Liver (tissue), 9 donors: Measurements from ENCODE around the gene NLGN4X. TPM values are rescaled to one million over a fixed set of nuclear protein-coding genes. Genes with fewer than 3 reads are reported as not detected.

Experiments
- DNase-seq: peaks from one replicate; pipeline ENCODE4 v3.0.0-alpha.2; 2017; ENCODE audit warnings: low spot score
- H3K27ac ChIP-seq, 2 donors: one replicate each; pipeline ENCODE4 v1.7.0; 2013; ENCODE audit warnings: inconsistent platforms in 2 of 2, low read length in 2 of 2, control low read depth in 1 of 2, low read depth in 1 of 2, mild to moderate bottlenecking in 1 of 2
- H3K27me3 ChIP-seq, 4 donors: one replicate each; pipeline versions ENCODE4 v1.6.1 to v1.7.0; 2013; ENCODE audit warnings: low read length in 3 of 4, inconsistent platforms in 1 of 4, mild to moderate bottlenecking in 1 of 4, moderate library complexity in 1 of 4; ENCODE audit not compliant: control insufficient read depth in 4 of 4, insufficient read depth in 4 of 4
- H3K36me3 ChIP-seq, 4 donors: one replicate each; pipeline versions ENCODE4 v1.6.1 to v1.7.0; 2013; ENCODE audit warnings: low read length in 3 of 4, mild to moderate bottlenecking in 3 of 4, low read depth in 1 of 4, moderate library complexity in 1 of 4; ENCODE audit not compliant: control insufficient read depth in 4 of 4, insufficient read depth in 3 of 4
- H3K4me1 ChIP-seq, 4 donors: one replicate each; pipeline versions ENCODE4 v1.6.1 to v1.7.0; 2013; ENCODE audit warnings: low read length in 3 of 4, mild to moderate bottlenecking in 3 of 4, moderate library complexity in 1 of 4; ENCODE audit not compliant: control insufficient read depth in 4 of 4, insufficient read depth in 4 of 4
- H3K4me3 ChIP-seq, 3 donors: one replicate each; pipeline versions ENCODE4 v1.6.1 to v1.7.0; 2013; ENCODE audit warnings: low read length in 3 of 3, control low read depth in 1 of 3, low read depth in 1 of 3, mild to moderate bottlenecking in 1 of 3
- H3K9ac ChIP-seq, 2 donors: one replicate each; pipeline ENCODE4 v1.7.0; 2013; ENCODE audit warnings: low read length in 2 of 2, mild to moderate bottlenecking in 2 of 2, moderate library complexity in 2 of 2, control low read depth in 1 of 2, low read depth in 1 of 2
- H3K9me3 ChIP-seq, 4 donors: one replicate each; pipeline versions ENCODE4 v1.6.1 to v1.7.0; 2013; ENCODE audit warnings: low read length in 3 of 4; ENCODE audit not compliant: control insufficient read depth in 4 of 4
- EGR1 ChIP-seq, 2 donors: IDR thresholded peaks; 2 replicates each; pipeline ENCODE4 v1.6.1; 2016 to 2018; ENCODE audit warnings: antibody characterized with exemption in 2 of 2, low read depth in 2 of 2
- FOXA1 ChIP-seq: IDR thresholded peaks from 2 replicates; pipeline ENCODE4 v1.6.1; 2016; ENCODE audit warnings: antibody characterized with exemption
- FOXA2 ChIP-seq: IDR thresholded peaks from 2 replicates; pipeline ENCODE4 v1.6.1; 2016; ENCODE audit warnings: antibody characterized with exemption
- HNF4A ChIP-seq, 2 donors: conservative IDR thresholded peaks; 2 replicates each; pipeline ENCODE4 v1.6.1; 2016; ENCODE audit warnings: antibody characterized with exemption in 2 of 2, mild to moderate bottlenecking in 2 of 2
- HNF4G ChIP-seq: IDR thresholded peaks from 2 replicates; pipeline ENCODE4 v1.6.1; 2016; ENCODE audit warnings: antibody characterized with exemption
- JUND ChIP-seq, 2 donors: IDR thresholded peaks; 2 replicates each; pipeline ENCODE4 v1.6.1; 2016; ENCODE audit warnings: antibody characterized with exemption in 2 of 2
- NR2F2 ChIP-seq: IDR thresholded peaks from 2 replicates; pipeline ENCODE4 v1.6.1; 2016; ENCODE audit warnings: antibody characterized with exemption
- RXRA ChIP-seq, 2 donors: IDR thresholded peaks; 2 replicates each; pipeline ENCODE4 v1.6.1; 2017 to 2018; ENCODE audit warnings: antibody characterized with exemption in 2 of 2, mild to moderate bottlenecking in 1 of 2
- SP1 ChIP-seq: IDR thresholded peaks from 2 replicates; pipeline ENCODE4 v1.6.1; 2018; ENCODE audit warnings: antibody characterized with exemption, mild to moderate bottlenecking
- TAF1 ChIP-seq: conservative IDR thresholded peaks from 2 replicates; pipeline ENCODE4 v1.6.1; 2016; ENCODE audit warnings: antibody characterized with exemption, mild to moderate bottlenecking
- WGBS: extraction: QIAGEN DNeasy Blood & Tissue Kit; methylation state at CpG from one replicate; pipeline ENCODE4 v1.1.7; 2013; 5-methylcytosine and 5-hydroxymethylcytosine counted together
- polyA plus RNA-seq, 2 donors: library from polyadenylated mRNA; stranded (reverse) in 1 of 2; unstranded in 1 of 2; fragments of 200-250 nt in 1 of 2; fragments of >200 nt in 1 of 2; fragmentation: Nextera tagmentation in 1 of 2; extraction: Ambion mirVana in 1 of 2; gene quantifications; one replicate each; pipeline versions ENCODE4 v1.2.1 to v1.2.3, GENCODE V29; 2013 to 2015
- total RNA-seq, 2 donors: library from RNA; depleted of rRNA; stranded (reverse); fragments of >200 nt; gene quantifications; one replicate each; pipeline ENCODE4 v1.2.3, GENCODE V29; 2014
- TF ChIP-seq, protein P1 (sequence below): IDR thresholded peaks from 2 replicates; pipeline ENCODE4 v1.6.1; 2016; ENCODE audit warnings: antibody characterized with exemption
- TF ChIP-seq, protein P2 (sequence below): IDR thresholded peaks from 2 replicates; pipeline ENCODE4 v1.6.1; 2016; ENCODE audit warnings: antibody characterized with exemption
- TF ChIP-seq, protein P3 (sequence below): IDR thresholded peaks from 2 replicates; pipeline ENCODE4 v1.6.1; 2016; ENCODE audit warnings: antibody characterized with exemption, mild to moderate bottlenecking
- TF ChIP-seq, protein P4 (sequence below): IDR thresholded peaks from 2 replicates; pipeline ENCODE4 v1.6.1; 2016; ENCODE audit warnings: antibody characterized with exemption
- donor health status: healthy.
- donor health status: healthy.
- donor health status: healthy.
- donor health status: healthy.
- donor health status: healthy.

Gene NLGN4X
- total and polyA plus RNA-seq, 4 donors, result 0.33 to 2.8 (median 0.93) TPM

DNA sequence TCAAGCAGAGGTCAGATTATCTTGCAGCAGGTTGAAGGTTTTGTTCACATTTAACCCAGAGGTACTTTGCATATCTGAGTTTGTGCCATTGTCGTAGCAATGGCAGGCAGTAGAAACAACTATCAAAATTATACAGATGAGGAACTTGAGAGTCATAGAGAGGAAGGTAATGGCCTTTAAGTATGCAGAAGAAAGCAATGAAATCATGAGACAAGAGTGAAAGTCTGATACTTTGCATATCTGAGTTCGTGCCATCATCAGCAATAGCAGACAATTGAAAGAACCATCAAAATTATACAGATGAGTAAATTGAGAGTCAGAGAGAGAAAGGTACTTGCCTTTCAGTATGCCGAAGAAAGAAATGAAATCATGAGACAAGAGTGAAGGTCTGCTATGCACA lies 154.1 kb downstream of the NLGN4X start:
- no peak for DNase-seq
- Histone ChIP-seq H3K27me3 (no peaks in the 10 kb centered on the region), H3K4me1 (no peaks in the 10 kb centered on the region), H3K4me3 (no peak overlapping the region), H3K27ac (no peak overlapping the region), H3K36me3 (no peaks in the 10 kb centered on the region), H3K9me3 (no peaks in the 10 kb centered on the region), H3K9ac (no peak overlapping the region)
- TF ChIP-seq HNF4A (conservative IDR thresholded peaks at IDR 0.05) (no peak), SP1 (no peak), RXRA (IDR thresholded peaks at IDR 0.05) (no peak), TAF1 (no peak), EGR1 (IDR thresholded peaks at IDR 0.05; ENCODE audit: low read depth in 2 of 2) (no peak), HNF4G (no peak), NR2F2 (no peak)
- WGBS, result 85% methylated on average over 3 of the region's 3 CpGs

DNA sequence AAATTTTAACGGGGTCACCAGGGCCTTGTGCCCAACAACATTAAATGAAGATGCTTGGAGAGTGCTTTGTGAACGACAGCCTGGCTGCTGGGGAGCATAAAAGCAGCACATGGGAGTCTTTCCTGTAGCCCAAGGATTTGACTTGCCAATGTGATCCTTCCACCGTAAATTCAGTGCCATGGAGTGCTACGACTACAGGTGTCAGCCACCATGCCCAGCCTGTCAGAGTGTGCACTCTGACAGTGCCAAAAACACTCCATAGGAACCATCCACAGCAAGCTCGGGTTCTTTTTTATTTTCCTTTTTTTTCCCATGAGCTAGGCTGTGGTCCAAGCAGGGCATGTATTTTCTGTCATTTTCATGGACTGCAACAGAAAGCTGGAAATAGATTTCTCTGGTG lies 156.9 kb downstream of the NLGN4X start:
- 67% methylated on average over 5 of the region's 5 CpGs for WGBS

DNA sequence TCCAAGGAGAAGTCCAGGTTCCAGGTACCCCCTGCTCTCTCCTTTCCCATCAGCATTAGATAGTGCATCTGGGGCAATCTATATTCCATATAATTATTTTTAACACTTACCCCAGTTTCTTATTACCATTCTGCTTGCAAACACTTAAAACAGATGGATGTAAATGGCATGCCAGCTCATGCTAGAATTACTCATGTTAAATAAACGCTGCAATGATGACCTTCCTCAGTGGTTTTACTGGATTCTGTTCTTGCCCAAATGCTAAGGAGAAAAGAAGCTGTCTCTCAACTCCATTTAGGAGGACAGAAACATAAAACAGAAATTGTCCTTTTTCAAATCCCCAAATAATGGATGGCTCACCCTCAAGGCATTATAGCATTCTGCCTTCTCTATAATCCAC lies 161.1 kb downstream of the NLGN4X start:
- Histone ChIP-seq H3K27ac (no peak overlapping the region), H3K9me3 (no peaks in the 10 kb centered on the region), H3K4me1 (no peaks in the 10 kb centered on the region), H3K36me3 (no peaks in the 10 kb centered on the region), H3K4me3 (no peak overlapping the region), H3K27me3 (no peaks in the 10 kb centered on the region), H3K9ac (no peak overlapping the region)
- TF ChIP-seq, protein P1, sequence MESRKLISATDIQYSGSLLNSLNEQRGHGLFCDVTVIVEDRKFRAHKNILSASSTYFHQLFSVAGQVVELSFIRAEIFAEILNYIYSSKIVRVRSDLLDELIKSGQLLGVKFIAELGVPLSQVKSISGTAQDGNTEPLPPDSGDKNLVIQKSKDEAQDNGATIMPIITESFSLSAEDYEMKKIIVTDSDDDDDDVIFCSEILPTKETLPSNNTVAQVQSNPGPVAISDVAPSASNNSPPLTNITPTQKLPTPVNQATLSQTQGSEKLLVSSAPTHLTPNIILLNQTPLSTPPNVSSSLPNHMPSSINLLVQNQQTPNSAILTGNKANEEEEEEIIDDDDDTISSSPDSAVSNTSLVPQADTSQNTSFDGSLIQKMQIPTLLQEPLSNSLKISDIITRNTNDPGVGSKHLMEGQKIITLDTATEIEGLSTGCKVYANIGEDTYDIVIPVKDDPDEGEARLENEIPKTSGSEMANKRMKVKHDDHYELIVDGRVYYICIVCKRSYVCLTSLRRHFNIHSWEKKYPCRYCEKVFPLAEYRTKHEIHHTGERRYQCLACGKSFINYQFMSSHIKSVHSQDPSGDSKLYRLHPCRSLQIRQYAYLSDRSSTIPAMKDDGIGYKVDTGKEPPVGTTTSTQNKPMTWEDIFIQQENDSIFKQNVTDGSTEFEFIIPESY, result no peak
- TF ChIP-seq JUND (IDR thresholded peaks at IDR 0.05) (no peak), NR2F2 (no peak), SP1 (no peak), RXRA (IDR thresholded peaks at IDR 0.05) (no peak)
- TF ChIP-seq, protein P2, sequence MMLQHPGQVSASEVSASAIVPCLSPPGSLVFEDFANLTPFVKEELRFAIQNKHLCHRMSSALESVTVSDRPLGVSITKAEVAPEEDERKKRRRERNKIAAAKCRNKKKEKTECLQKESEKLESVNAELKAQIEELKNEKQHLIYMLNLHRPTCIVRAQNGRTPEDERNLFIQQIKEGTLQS, result no peak
- TF ChIP-seq, protein P3, sequence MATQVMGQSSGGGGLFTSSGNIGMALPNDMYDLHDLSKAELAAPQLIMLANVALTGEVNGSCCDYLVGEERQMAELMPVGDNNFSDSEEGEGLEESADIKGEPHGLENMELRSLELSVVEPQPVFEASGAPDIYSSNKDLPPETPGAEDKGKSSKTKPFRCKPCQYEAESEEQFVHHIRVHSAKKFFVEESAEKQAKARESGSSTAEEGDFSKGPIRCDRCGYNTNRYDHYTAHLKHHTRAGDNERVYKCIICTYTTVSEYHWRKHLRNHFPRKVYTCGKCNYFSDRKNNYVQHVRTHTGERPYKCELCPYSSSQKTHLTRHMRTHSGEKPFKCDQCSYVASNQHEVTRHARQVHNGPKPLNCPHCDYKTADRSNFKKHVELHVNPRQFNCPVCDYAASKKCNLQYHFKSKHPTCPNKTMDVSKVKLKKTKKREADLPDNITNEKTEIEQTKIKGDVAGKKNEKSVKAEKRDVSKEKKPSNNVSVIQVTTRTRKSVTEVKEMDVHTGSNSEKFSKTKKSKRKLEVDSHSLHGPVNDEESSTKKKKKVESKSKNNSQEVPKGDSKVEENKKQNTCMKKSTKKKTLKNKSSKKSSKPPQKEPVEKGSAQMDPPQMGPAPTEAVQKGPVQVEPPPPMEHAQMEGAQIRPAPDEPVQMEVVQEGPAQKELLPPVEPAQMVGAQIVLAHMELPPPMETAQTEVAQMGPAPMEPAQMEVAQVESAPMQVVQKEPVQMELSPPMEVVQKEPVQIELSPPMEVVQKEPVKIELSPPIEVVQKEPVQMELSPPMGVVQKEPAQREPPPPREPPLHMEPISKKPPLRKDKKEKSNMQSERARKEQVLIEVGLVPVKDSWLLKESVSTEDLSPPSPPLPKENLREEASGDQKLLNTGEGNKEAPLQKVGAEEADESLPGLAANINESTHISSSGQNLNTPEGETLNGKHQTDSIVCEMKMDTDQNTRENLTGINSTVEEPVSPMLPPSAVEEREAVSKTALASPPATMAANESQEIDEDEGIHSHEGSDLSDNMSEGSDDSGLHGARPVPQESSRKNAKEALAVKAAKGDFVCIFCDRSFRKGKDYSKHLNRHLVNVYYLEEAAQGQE, result no peak
- WGBS, result 76% methylated on average over 1 of the region's 1 CpG
- DNase-seq, result no peak

More for the DNA sequence above, 156.9 kb downstream of the NLGN4X start:
- no peaks in the 10 kb centered on the region for H3K9me3 ChIP-seq
- H3K36me3 ChIP-seq, result no peaks in the 10 kb centered on the region
- no peaks in the 10 kb centered on the region for H3K4me1 ChIP-seq
- H3K9ac ChIP-seq, result no peak overlapping the region
- H3K27ac ChIP-seq, result no peak overlapping the region
- DNase-seq, result no peak
- no peaks in the 10 kb centered on the region for H3K27me3 ChIP-seq
- TF ChIP-seq FOXA2 (no peak), NR2F2 (no peak), FOXA1 (no peak), TAF1 (no peak), JUND (IDR thresholded peaks at IDR 0.05) (no peak), HNF4G (no peak)
- TF ChIP-seq, protein P4, sequence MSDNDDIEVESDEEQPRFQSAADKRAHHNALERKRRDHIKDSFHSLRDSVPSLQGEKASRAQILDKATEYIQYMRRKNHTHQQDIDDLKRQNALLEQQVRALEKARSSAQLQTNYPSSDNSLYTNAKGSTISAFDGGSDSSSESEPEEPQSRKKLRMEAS, result no peak
- TF ChIP-seq, protein P1, result no peak
- H3K4me3 ChIP-seq, result no peak overlapping the region
